HG03432 (cell line): ENCODE data around the gene RNF130.
"Not testable (repeated sequence)": the region's sequence is repeated elsewhere in the genome, so short reads cannot be mapped to it uniquely, and the experiment has no call there.

Source experiments
- ATAC-seq: cut with Tn5 transposase; IDR thresholded peaks from one replicate; pipeline ENCODE4 v1.9.1; 2021; ENCODE audit warnings: mild to moderate bottlenecking, moderate library complexity; ENCODE audit not compliant: unreplicated experiment

RNF130 gene

DNA sequence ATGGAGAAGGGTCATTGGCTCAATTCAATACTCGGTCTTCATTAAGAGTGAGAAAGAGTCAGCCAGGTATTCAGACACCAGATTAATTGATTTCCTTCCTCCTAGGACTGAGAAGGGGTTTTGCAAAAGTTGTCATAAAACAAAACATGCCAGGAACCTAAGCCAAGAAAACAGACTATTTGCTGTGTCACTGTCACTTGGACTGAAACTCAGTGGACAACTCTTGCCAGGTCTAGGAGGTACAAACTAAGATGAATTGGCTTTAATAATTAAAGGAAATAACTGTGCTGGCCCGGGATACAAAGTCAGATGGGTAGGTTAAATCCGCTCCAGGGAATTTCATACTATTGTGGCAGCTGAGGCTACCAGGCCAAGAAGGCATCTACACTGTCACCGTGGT, 92.8 kb downstream of the RNF130 start:
- no peak for ATAC-seq

DNA sequence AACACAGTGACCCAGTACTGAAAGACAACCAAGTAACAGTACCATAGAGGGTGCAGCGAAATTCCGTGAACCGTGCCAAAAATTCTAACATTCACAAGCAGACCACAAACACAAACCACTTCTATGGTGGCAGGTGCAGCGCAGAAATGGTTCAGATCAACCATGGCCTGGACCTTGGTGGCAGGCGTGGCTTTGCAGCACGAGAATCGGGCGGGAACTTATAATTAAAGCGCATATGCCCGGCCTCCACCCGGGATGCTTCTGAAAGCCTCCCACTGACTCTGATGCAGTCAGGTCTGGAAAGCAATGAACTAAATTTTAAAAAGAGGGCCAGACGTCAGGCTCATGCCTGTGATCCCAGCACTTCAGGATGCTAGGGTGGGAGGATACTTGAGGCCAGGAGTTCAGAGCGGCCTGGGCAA, 95.8 kb downstream of the RNF130 start:
- no peak for ATAC-seq

DNA sequence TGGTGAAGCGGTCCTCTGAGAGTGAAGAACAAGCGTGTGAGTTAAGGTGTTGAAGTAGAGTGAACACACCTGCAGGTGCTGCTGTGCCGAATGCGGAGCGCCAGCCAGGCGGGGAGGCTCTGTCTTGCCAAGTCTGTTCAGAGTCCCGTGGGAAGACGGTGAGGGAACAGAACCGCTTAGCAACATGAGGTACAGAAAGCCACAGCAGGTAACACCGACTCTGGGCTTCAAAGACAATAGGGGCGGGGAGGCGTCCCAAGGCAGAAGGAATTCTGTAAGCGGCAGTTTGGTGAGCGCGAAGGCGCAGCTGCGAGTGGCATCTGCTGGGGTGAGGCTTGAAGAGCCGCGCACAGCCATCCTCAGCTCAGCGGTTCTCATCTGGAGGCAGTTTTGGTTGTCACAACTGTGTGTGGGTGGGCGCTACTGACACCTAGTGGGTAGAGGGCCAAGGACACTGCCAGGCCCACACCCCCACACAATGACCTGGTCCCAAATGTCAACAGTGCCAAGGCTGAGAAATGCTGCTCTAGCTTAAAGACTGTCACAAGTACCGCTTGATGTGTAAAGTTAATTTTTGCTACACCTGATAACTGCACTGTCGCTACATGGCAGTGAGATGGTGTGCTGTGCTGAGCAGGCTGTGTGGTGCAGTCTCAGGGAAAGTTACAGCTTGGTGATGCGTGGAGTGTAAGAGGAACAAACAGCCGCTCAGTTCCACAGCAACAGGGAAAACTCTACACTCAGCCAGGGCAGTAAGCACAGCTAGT, 96.4 kb downstream of the RNF130 start:
- ATAC-seq, result peak; percentile 68

DNA sequence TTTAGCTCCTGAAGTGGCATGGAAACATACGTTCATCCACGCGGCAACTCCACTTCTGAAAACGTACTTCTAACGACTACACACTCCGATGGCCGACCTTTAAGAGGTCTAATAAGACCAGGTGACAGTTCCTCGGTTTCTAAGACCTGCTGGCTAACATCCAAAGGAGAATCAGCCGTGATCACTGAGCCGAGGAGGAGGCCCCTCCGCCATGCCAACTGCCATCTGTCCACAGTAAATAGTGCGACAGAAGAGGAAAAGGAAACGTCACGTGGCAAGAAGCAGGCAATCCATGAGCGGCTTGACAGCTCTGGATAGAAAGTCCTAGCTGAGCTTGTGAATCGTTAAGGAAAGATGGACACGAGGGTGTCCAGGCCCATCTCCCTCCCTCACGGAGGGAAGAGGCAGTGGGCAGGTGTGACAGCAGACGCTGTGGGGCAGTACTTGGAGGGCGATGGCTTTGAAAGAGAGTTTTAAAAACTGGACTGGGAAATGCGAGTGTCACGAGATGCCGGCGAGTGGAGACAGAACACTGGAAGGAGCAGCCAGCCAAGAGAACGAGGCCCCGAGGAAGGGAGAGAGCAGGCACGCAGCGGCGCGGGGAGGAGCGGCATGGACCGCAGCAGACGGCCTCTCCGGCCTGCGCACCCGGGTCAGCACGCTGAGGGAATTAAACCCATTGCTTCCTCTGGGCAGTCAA, 97.2 kb downstream of the RNF130 start:
- no peak for ATAC-seq

DNA sequence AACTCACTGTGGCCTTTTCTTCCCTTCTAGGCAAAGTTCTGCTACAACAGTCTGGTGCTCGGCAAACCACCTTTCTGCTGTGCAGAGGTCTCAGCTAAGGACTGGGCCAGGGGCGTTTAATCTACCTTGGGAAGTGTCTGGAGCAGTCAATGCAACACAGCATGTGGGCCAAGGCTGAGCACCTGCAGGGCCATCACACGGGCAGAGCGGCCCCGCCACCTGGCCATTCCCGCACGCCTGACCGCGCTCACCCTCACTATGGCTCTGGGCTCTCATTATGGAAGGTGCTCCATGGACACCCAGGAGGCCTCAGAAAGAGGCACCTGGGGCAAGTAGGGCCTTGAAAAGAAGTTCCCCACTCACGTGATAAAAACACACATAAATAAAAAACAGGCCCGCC, 98.2 kb downstream of the RNF130 start:
- no peak for ATAC-seq

DNA sequence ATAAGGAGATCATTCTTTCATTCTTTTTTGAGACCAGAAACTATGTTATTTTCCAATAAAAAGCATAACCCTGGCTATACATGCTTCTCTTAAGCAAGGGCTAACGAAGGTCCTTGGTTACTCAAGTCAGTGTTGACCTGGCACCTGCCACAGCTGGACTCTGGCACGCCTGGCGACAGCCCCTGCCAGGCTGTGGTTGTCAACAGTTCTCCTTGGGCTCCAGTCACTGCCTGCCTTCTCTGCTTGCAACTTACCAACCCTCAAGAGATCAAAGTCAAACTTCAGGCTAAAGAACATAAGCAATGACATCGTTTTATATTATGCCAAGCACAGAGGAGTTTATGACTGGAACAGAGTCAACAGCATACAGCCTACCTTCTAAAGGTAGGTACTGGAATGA, 102.4 kb downstream of the RNF130 start:
- ATAC-seq, result no peak

DNA sequence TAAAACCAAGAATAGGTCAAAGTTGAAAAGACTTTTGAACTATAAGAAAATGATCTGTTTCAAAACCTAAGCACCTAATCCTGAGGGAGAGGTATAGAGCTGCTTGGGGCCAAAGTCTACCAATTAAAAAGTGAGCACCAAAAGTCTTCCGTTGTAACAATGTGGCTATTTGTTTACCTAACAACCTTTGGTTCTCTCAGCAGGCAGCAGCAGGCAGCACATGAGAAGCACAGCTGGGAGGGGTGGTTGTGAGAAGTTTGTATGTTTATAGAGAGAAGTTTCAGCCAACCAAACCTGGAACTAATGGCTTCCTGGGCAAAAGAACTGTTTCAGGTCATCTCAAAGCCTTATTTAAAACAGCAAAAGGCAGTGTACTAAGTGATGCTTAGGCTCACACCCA, 104.1 kb downstream of the RNF130 start:
- ATAC-seq, result no peak

DNA sequence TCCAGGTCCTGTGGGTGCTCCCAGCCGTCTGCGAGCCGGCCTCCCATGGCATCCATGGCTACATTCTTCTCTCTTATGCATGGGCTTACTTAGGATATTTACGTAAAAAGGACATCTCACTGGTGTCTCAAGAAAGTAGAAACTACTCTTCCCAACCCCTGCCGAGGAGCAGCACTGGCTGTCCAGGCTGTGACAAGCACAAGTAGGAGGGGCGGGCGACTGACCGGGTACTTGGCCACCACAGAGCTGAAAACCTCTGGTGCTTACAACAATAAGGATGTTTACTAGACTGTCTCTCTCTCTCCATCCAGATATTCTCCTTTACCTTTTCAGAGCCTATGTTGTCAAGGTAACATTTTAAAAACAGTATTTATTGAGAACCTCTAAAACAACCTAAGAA, 107.5 kb downstream of the RNF130 start:
- ATAC-seq, result no peak

DNA sequence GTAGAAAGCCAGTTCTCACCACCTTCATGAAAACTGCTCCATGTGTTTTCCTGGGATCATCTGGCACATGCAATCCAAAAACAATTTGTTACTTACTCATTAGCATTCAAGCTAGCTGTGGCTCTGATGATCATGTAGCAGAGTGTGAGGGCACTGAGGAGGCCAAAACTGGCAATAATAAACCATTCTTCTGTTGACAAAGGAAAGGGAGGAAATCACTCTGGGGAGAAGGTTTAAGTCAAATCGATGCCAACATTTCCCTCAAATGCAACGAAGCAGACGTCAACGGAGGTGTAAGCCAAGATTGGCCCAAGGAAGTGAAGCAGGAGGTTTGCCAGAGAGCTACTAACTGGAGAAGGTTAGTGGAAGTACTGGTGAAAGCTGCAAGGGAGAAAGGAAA, 108.2 kb downstream of the RNF130 start:
- ATAC-seq, result no peak

DNA sequence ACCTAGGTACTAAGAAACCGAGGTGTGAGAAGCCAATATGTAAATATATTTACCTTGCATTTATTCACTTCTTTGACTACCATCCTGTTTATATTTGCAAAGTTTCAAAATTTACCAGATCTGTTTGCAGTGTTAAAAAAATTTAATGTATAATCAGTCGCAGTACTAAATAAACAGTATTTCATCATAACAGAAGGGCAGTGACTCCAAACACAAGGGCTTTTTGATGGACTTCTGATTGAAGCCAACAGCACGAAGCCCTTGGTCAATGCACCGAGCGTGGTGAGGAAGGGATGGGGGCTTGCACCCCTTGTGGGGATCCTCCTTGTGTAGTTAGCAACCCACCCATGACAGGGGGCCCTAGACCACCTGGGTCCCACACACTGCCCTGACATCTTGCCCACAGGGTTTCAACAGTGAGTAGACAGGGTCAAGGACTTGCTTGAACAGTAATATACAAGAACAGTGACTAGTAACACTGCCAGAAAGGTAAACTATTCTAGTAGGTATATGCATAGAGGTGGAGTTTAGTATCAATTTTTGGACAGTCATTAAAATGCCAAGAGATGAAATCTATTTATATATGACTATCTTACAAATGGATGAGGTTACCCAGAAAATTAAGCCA, 111.2 kb downstream of the RNF130 start:
- no peak for ATAC-seq

DNA sequence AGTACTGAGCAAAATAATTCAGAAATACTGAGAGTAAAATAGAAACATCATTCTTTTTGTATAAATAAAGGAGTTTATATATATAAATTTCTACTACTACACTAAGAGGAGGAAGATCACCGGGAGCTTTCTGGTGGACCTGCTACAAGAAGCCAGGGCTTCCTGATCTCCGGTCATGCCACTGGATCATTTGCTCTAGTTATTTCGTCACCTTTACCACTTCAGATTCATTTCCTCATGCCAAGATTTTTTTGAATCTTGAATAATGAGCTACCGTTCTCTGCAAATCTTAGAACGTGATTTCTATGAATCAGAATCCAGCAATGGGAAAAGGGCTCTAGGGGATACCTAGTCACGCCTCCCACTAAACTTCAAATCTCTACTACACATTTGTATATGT, 111.9 kb downstream of the RNF130 start:
- ATAC-seq, result no peak

DNA sequence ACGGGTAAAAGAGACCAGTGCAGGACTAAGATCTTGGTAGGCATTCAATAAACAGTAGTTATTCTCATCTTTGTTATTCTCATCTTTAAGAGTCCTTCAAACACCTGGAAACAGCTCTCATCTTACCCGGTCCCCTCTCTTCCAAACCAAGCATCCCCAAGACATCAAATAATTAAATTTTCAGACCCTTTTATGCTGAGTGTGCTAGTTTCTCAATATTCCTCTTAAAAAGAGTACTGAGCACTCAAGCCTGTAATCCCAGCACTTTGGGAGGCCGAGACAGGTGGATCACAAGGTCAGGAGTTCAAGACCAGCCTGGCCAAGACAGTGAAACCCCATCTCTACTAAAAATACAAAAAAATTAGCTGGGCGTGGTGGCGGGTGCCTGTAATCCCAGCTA, 112.4 kb downstream of the RNF130 start:
- ATAC-seq, result not testable (repeated sequence)

DNA sequence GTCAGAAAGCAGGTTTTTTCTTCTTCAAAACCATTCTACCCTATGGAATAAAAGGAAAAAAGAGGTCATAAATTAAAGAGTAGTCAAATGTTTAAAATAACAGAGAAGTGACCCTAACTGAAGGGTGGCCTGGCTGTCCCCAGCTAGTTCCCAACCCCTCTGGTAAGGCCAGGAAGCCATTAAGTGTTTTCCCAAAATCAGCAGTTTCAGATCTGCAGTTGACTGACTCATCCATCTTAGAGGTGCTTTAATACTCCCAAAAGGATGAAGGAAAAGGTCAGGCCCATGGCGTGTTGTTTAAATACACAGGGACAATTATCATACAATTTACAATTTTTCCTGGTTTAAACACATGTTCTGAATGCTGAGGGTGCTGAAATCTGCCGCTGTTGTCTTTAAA, 115.9 kb downstream of the RNF130 start:
- no peak for ATAC-seq

DNA sequence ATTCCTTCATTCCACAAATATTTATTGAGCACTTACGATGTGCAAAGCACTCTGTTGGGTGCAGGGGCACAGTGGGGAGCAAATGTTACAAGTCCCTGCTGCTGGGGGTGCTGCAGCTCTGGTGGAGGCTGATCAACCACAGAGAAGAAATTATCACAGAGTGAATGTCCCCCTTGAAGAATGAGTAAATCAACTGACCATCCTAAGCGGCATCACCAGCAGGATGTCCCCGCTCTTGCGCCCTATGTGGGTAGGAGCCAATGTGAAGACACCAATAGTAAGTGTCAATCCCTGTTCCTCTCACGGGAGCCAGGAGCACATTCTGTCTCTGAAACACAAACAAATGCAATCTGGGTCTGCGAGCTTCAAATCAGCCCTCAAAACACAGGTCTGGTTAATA, 116.5 kb downstream of the RNF130 start:
- no peak for ATAC-seq

DNA sequence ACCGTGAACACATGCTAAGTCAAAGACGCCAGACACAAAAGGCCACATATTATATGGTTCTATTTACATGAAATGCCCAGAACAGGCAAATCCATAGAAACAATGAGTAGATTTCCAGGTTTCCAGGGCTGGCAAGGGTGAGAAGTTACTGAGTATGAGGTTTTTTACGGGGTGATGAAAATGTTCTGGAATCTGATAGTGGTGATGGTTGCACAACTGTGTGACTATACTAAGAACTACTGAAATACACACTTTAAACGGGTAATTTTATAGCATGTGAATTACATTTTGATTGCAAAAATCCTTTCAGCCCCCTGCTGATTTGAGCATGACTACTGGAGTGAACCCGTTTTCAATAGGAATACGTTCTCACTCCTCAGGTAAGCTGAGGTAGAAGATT, 117.1 kb downstream of the RNF130 start:
- ATAC-seq, result no peak

DNA sequence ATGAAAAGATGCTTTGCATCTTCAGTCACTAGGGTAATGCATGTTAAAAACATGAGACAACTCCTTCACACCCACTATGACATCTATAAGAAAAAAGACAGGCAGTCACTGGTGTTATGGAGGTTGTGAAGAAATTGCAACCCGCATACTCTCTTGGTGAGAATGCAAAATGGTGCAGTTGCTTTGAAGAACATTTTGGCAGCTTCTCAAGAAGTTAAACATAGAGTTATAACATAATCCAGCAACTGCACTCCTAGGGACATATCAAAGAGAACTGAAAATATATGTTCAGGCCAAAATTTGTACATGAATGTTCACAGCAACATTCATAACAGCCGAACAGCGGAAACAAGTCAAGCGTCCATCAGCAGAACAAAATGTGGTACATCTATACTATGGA, 117.6 kb downstream of the RNF130 start:
- ATAC-seq, result no peak

DNA sequence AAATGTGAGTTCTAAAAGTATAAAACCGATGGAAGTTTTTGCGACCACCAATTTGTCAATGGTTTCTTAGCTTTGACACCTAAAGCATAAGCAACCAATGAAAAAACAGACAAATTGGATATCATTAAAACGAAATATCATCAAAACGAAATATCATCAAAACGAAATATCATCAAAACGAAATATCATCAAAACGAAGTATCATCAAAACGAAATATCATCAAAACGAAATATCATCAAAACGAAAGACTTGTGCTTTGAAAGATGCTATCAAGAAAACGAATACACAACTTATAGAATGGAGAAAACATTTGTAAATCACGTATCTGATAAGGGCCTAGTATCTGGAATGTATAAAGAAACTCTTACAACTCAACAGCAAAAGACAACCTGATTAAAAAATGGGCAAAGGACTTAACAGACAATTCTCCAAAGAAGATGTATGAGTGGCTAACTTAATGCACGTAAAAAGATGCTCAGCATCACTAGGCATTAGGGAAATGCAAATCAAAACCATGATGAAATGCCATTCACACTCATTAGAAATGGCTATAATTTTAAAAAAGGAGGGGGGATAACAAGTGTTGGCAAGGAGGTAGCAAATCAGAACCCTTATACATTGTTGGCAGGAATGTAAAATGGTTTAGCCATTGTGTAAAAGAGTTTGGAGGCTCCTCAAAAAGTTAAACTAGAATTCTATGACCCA, 134.4 kb downstream of the RNF130 start:
- no peak for ATAC-seq

DNA sequence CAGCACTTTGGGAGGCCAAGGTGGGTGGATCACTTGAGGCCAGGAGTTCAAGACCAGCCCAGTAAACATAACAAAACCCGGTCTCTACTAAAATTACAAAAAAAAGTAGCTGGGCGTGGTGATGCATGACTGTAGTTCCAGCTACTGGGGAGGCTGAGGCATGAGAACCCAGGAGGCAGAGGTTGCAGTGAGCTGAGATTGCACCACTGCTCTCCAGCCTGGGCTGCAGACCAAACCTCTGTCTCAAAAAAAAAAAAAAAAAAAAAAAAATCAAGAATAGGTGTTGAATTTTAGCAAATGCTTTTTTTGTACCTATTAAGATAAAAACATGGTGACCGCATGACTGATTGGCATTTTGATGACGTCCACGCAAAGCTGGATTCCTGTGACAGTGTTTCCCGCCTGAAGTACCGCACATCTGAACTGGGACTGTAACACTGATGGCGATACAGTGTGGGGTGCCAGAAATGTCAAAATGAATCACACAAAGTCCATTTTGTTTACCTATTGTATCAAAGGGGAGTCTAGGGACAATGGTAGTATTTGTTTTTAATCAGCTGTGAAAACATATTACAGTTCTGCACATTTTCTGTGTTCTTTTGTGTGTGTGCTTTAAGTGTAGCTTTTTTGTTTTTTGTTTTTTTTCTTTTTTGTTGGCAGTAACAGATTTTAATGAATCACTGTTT, 140.6 kb downstream of the RNF130 start:
- ATAC-seq, result no peak

DNA sequence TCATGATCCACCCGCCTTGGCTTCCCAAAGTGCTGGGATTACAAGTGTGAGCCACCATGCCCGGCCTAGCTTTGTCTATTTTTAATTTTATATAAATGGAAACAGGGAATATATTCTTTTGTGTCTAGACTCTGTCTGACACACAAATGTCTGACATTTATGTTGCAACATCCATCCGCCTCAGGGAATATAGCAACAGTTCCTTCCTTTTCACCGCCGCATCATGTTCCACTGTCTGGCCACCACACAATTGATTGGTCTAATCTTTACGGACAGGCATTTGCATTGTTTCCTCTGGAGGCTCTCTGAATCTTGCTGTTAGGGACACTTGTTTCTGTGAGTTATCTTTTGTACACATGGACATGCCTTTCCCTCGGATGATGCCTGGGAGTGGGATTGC, 143.7 kb downstream of the RNF130 start:
- ATAC-seq, result no peak

DNA sequence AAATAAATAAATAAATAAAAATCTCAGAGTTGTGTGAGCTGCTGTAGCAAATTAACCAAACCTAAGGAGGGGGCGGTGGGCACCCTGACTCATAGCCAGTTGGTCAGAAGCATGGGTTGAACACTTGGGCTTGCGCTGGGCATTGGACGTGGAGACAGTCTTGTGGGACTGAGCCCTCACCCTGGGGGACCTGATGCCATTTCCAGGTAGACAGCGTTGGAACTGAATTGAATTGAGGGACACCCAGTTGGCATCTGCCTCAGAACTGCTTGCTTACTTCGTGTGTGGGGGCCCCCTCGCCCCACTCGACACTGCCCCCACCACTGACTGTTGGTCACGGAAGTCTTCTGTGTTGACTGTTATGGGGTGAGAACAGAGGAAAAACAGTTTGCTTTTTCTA, 144.9 kb downstream of the RNF130 start:
- no peak for ATAC-seq

DNA sequence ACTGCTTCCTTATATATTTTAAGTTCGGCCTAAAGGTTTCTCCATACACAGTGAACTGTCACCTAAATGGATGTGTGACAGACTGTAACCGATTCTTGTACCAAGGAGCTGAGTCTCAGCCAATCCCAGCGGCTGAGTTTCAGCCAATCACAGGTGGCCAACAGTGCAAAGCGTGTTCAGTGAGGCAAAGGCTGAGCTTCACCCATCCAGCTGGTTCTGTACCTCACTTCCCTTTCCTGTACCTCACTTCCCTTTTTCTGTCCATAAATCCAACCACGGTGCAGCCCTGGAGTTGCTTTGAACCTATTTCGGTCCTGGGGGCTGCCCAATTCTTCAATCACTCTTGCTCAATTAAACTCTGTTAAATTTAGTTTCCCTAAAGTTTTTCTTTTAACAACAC, 148.1 kb downstream of the RNF130 start:
- no peak for ATAC-seq
